Measurements from ENCODE around the gene FHIT. TPM values are rescaled to one million over a fixed set of nuclear protein-coding genes. Genes with fewer than 3 reads are reported as not detected.

The FHIT gene
- total RNA-seq, 1 experiment from 2014 or later: 3.6 TPM

DNA sequence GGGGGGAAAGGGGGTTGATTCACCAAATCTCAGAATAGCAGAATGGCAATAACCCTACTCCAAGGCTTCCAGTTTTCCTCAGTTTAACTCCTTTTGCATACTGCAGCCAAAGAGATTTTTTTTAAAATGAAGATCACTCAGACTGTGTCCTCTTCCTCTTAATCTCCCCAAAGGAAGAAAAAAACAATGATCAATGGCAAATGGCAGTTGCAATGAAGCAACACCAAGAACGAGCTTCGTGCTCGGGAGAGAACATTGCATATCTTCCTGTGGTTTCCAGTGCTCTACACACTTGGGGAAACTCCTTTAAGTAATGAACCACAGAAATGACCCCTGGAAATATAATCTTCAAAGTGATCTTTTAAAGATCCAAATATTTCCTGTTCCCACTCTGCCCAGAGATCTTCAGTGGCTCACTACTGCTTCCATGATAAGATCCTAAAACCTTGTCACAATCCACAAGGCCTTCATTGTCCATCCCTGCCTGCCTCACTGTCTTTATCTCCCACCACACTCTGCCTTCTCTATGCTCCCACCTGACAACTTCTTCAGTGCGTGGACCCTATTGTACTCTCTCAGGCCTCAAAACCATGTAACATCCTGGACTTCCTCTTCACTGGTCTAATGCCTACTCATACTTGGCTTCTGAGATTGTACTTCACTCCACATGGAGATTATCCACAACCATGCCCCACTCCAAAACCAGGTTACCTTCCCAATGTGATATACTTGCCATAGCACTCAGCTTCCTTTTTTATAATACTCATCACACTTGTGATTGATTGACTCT lies 394.8 kb downstream of the FHIT start:
- H3K9me2 ChIP-seq (replicated peaks; ENCODE audit: low read length): no peaks in the 10 kb centered on the region
- no peak overlapping the region for H3K9ac ChIP-seq (ENCODE audit: low read length)
- H3K27ac ChIP-seq (ENCODE audit: low read length): no peak overlapping the region
- no peak for DNase-seq
- H2AFZ ChIP-seq (ENCODE audit: low read length): no peak overlapping the region
- H3K36me3 ChIP-seq (ENCODE audit: low read depth, low read length): no peaks in the 10 kb centered on the region
- no peaks in the 10 kb centered on the region for H3K27me3 ChIP-seq (ENCODE audit: low read length)
- TF ChIP-seq EZH2phosphoT487 (IDR thresholded peaks at IDR 0.05; ENCODE audit: borderline replicate concordance, low read length): no peak
- no peaks in the 10 kb centered on the region for H3K9me3 ChIP-seq (ENCODE audit: low read length)
- ATAC-seq: no peak
- BruUV-seq (replicated peaks): no TSS peak
- ChIA-PET POLR2A (ENCODE audit: unreplicated experiment) (no interaction called here), CTCF (no interaction called here)
- intact Hi-C loops (cut with micrococcal nuclease): no loop called here
- no peaks in the 10 kb centered on the region for H3F3A ChIP-seq (ENCODE audit: low read length, unreplicated experiment)
- no peak overlapping the region for H3K4me2 ChIP-seq (ENCODE audit: low read length)
- H3K4me1 ChIP-seq (ENCODE audit: insufficient read depth, low read length): no peaks in the 10 kb centered on the region
- H3K79me2 ChIP-seq (ENCODE audit: low read length): no peaks in the 10 kb centered on the region
- H3K4me3 ChIP-seq (ENCODE audit: low read length): no peak overlapping the region
- H4K20me1 ChIP-seq (ENCODE audit: low read length): no peaks in the 10 kb centered on the region

GRCh38 chr3:60855250-60855649 lies 396.0 kb downstream of the FHIT start:
- Histone ChIP-seq H2AFZ (ENCODE audit: low read length) (no peak overlapping the region), H3K9me2 (replicated peaks; ENCODE audit: low read length) (no peaks in the 10 kb centered on the region), H3F3A (ENCODE audit: low read length, unreplicated experiment) (no peaks in the 10 kb centered on the region), H4K20me1 (ENCODE audit: low read length) (no peaks in the 10 kb centered on the region), H3K4me3 (ENCODE audit: low read length) (no peak overlapping the region), H3K4me1 (ENCODE audit: insufficient read depth, low read length) (no peaks in the 10 kb centered on the region), H3K36me3 (ENCODE audit: low read depth, low read length) (no peaks in the 10 kb centered on the region), H3K27me3 (ENCODE audit: low read length) (no peaks in the 10 kb centered on the region), H3K9me3 (ENCODE audit: low read length) (no peaks in the 10 kb centered on the region), H3K4me2 (ENCODE audit: low read length) (no peak overlapping the region), H3K79me2 (ENCODE audit: low read length) (no peaks in the 10 kb centered on the region), H3K27ac (ENCODE audit: low read length) (no peak overlapping the region), H3K9ac (ENCODE audit: low read length) (no peak overlapping the region)
- intact Hi-C loops (cut with micrococcal nuclease): no loop called here
- DNase-seq (no peak), ATAC-seq (no peak)
- no TSS peak for BruUV-seq (replicated peaks)
- POLR2A ChIA-PET (ENCODE audit: unreplicated experiment): no interaction called here
- CTCF ChIA-PET: no interaction called here
- TF ChIP-seq EZH2 (IDR thresholded peaks at IDR 0.05; ENCODE audit: low read length, unreplicated experiment) (no peak), EZH2phosphoT487 (IDR thresholded peaks at IDR 0.05; ENCODE audit: borderline replicate concordance, low read length) (no peak)
- TF ChIP-seq, protein P1, sequence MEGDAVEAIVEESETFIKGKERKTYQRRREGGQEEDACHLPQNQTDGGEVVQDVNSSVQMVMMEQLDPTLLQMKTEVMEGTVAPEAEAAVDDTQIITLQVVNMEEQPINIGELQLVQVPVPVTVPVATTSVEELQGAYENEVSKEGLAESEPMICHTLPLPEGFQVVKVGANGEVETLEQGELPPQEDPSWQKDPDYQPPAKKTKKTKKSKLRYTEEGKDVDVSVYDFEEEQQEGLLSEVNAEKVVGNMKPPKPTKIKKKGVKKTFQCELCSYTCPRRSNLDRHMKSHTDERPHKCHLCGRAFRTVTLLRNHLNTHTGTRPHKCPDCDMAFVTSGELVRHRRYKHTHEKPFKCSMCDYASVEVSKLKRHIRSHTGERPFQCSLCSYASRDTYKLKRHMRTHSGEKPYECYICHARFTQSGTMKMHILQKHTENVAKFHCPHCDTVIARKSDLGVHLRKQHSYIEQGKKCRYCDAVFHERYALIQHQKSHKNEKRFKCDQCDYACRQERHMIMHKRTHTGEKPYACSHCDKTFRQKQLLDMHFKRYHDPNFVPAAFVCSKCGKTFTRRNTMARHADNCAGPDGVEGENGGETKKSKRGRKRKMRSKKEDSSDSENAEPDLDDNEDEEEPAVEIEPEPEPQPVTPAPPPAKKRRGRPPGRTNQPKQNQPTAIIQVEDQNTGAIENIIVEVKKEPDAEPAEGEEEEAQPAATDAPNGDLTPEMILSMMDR (conservative IDR thresholded peaks at IDR 0.05; ENCODE audit: low read depth, low read length): no peak

DNA sequence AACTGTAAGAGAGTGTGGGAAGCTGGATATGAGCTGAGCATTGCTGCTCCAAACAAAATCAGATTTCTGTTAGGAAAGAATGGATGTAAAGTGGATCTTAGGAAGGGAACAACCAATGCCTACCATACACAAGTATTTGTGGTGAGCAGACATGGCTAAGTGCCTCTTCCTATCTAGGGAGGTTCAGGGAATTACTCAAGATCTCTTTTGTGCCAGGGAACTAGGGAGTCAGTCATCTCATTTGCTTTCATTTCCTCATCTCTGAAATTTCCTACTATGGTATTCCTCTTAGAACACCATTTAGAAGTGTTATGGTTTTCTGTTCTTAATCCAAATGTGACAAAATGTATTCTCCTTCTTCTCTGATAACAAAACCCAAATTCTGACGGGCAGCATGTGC lies 396.5 kb downstream of the FHIT start:
- no peaks in the 10 kb centered on the region for H3K9me3 ChIP-seq (ENCODE audit: low read length)
- ATAC-seq: no peak
- H3F3A ChIP-seq (ENCODE audit: low read length, unreplicated experiment): no peaks in the 10 kb centered on the region
- ChIA-PET CTCF (no interaction called here), POLR2A (ENCODE audit: unreplicated experiment) (no interaction called here)
- H3K79me2 ChIP-seq (ENCODE audit: low read length): no peaks in the 10 kb centered on the region
- TF ChIP-seq EZH2phosphoT487 (IDR thresholded peaks at IDR 0.05; ENCODE audit: borderline replicate concordance, low read length): no peak
- TF ChIP-seq, protein P1 (conservative IDR thresholded peaks at IDR 0.05; ENCODE audit: low read depth, low read length): no peak
- no peak for TF ChIP-seq EZH2 (IDR thresholded peaks at IDR 0.05; ENCODE audit: low read length, unreplicated experiment)
- no peaks in the 10 kb centered on the region for H3K27me3 ChIP-seq (ENCODE audit: low read length)
- no peaks in the 10 kb centered on the region for H3K4me1 ChIP-seq (ENCODE audit: insufficient read depth, low read length)
- intact Hi-C loops (cut with micrococcal nuclease): no loop called here
- no peaks in the 10 kb centered on the region for H3K36me3 ChIP-seq (ENCODE audit: low read depth, low read length)
- no peak overlapping the region for H3K4me2 ChIP-seq (ENCODE audit: low read length)
- DNase-seq: no peak
- no peak overlapping the region for H2AFZ ChIP-seq (ENCODE audit: low read length)
- H3K9me2 ChIP-seq (replicated peaks; ENCODE audit: low read length): no peaks in the 10 kb centered on the region
- no peak overlapping the region for H3K4me3 ChIP-seq (ENCODE audit: low read length)
- H3K9ac ChIP-seq (ENCODE audit: low read length): no peak overlapping the region
- BruUV-seq (replicated peaks): no TSS peak
- H4K20me1 ChIP-seq (ENCODE audit: low read length): no peaks in the 10 kb centered on the region
- no peak overlapping the region for H3K27ac ChIP-seq (ENCODE audit: low read length)

All from PC-3 (cell line).